Activated naive CD4-positive, alpha-beta T cell treated with anti-CD3 and anti-CD28 coated beads, Interleukin-2, amount 50 U/mL, for 24 hours (primary cell): ENCODE measurements around the gene EMC1.
"Not testable (repeated sequence)": the region's sequence is repeated elsewhere in the genome, so short reads cannot be mapped to it uniquely, and the experiment has no call there.

Experiments used
- H3K27ac Mint-ChIP-seq: one replicate; pipeline ENCODE4 v1.8.0; 2021; ENCODE audit warnings: mild to moderate bottlenecking, mixed read lengths
- H3K27me3 Mint-ChIP-seq: one replicate; pipeline ENCODE4 v1.8.0; 2021; ENCODE audit warnings: mixed read lengths
- H3K36me3 Mint-ChIP-seq: one replicate; pipeline ENCODE4 v1.8.0; 2021; ENCODE audit warnings: mixed read lengths
- H3K4me1 Mint-ChIP-seq: one replicate; pipeline ENCODE4 v1.8.0; 2021; ENCODE audit warnings: mixed read lengths
- H3K4me3 Mint-ChIP-seq: one replicate; pipeline ENCODE4 v1.8.0; 2021; ENCODE audit warnings: mild to moderate bottlenecking, mixed read lengths
- H3K9me3 Mint-ChIP-seq: one replicate; pipeline ENCODE4 v1.8.0; 2021; ENCODE audit warnings: mixed read lengths

EMC1 gene

DNA sequence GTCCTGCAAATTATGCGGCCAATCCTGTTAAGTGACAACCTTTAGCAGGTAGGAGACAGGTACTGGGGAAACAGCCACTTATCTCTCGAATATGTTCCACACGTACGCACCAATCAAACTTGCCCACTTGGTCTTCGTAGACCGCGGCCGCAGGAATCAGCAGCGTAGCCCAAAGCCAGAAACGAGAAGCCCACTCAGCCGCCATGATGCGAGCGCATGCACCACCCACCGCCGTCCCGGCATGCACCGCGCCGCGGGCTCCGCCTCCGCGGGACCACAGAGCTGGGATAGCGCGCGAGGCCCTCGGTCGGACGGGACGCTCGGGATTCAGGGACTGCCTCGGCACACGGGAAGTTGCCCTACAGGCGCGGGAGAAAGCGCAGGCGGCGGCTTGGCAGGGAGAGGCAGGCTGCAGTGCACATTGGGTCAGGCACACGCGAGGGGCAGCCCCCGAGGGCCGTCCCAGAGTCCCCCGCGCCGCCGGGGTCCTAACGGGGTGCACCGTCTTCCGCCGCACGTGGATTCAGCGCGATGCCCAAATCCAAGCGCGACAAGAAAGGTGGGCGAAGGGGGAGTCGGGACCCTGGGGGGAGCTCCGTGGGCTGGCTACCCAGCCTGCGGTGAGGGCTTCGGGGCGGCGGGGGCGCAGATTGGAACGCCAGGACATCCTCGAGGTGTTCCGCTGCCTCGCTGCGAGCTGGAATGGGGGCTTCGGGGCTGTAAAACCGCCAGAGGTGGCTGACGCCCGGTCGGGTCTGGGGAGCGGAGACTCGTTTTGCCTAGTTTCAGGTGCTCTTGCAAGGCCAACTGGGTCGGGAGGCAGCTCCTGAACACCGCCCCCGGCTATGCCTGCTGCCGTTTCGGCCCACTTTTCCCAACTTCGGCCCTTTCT is at the start of gene EMC1, which contains the start of gene MRTO4:
EMC1 (minus strand) TSS at position 220 of the 892 bp plus-strand sequence; CDS start at position 205, 15 bp downstream.
MRTO4 (plus strand) TSS at position 501 of the 892 bp plus-strand sequence; CDS start at position 532, 31 bp downstream.
- Mint-ChIP-seq H3K36me3 (peaks cover 8% of the 10 kb centered on the region), H3K4me1 (peaks cover 29% of the 10 kb centered on the region), H3K27ac (peak within 1 kb of the TSS; percentile 99), H3K4me3 (peak within 1 kb of the TSS; percentile 99), H3K27me3 (no peaks in the 10 kb centered on the region), H3K9me3 (no peaks in the 10 kb centered on the region)

DNA sequence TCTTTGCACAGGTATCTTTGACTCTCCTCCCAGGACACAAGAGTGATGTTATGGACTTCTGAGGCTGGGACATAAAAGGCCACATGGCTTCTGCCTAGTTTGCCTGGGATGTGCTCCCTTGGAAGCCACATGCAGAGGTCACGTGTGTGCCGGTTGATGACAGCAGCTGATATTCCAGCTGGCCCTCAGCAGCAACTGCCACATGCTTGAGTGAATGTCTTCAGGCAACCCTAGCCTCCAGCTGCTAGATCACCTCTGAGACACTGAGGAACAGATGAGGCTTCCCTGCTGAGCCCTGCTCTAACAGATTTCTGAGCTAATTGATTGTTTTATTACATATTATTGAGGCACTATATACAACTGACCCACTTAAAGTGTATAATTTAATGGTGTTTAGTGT is 48.9 kb upstream of the EMC1 start:
- Mint-ChIP-seq H3K27me3 (no peaks in the 10 kb centered on the region), H3K4me3 (no peak overlapping the region), H3K9me3 (peaks cover 5% of the 10 kb centered on the region), H3K27ac (no peak overlapping the region), H3K4me1 (no peaks in the 10 kb centered on the region), H3K36me3 (peaks cover 14% of the 10 kb centered on the region)

DNA sequence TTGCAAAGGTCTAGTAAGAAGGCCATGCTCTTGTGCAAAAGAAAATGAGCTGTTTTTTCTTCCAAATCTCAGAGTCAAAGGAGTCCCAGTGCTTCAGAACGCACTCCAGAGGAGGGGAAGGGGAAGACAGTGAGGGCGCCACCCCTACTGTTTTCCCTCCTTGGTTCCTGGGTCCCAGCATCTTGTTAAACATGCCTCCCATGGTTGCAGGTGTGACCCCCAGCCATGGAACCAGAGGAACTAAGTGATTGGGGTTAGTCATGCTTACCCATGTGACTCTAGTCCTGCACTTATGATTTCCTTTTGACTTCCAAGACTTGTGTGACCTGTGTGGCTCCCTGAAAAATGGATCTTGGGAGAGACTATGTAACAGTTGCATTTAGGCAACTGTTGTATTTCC is 43.3 kb upstream of the EMC1 start:
- H3K27me3 Mint-ChIP-seq = no peaks in the 10 kb centered on the region
- H3K36me3 Mint-ChIP-seq = peaks cover 17% of the 10 kb centered on the region
- H3K27ac Mint-ChIP-seq = no peak overlapping the region
- H3K4me1 Mint-ChIP-seq = no peaks in the 10 kb centered on the region
- peaks cover 5% of the 10 kb centered on the region for H3K9me3 Mint-ChIP-seq
- no peak overlapping the region for H3K4me3 Mint-ChIP-seq

DNA sequence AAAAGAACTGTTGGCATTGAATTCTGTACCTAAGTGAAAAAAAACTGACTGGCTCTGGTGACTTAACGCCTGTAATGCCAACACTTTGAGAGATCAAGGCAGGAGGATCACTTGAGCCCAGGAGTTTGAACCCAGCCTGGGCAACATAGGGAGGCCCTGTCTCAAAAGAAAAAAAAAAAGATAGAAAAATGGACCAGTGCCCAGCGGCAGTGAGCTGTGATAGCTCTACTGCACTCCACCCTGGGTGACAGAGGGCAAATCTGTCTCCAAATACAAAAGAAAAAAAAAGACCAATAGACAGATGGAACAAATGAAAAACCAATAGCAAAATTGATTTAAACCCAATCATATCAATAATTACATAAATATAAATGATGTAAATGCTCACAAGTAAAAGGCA is 37.9 kb upstream of the EMC1 start:
- Mint-ChIP-seq H3K4me1 (peaks cover 8% of the 10 kb centered on the region), H3K9me3 (no peaks in the 10 kb centered on the region), H3K4me3 (peak overlapping the region; percentile 26), H3K36me3 (peaks cover 5% of the 10 kb centered on the region), H3K27ac (no peak overlapping the region), H3K27me3 (peaks cover 3% of the 10 kb centered on the region)

DNA sequence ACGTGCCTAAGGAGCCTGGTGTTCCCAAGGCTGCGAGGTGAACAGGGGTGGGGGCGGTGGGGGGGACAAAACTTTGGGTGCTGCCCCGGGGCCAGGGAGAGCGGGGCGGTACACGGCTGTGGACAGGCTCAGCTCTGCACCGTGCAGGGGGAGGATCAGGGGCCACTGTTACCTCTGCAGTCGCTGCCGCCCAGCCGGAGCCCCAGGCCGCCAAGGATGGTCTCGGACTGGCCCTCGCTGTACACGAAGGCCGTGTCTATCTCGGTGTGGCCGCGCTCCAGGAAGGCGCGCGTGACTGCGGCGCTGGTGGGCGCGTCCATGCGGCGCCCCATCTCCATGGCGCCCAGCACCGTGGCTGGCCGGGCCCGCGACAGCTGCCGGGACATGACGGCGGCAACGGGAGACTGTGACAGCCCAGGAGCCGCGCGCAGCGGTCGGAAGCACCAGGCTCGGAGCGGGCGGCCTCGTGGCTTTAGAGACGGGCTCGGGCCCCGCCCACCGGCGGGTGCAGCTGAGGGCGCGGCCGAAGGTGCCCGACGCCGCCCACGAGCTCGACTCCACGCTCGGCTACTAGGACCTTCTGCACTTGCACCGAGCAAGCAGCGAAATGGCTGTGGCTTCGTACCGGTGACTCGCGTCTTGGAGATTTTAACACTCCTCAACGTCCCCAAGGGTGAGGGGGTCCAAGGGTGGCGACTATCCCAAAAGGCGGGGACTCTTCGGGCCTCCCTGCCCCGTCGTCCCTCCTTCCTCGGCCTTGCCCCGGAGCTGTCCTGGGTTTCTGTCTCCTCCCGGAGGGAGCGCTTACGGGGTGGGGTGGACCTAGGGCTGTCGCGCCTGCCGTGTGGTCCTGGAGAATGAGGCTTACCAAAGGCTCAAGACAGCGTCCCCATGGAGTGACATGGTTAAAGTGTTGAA is 37.3 kb upstream of the EMC1 start, which contains the start of gene AKR7A3:
AKR7A3 (minus strand) TSS at position 447 of the 918 bp plus-strand sequence; CDS start at position 386, 61 bp downstream.
- not testable (repeated sequence) for H3K4me1 Mint-ChIP-seq, H3K27ac Mint-ChIP-seq, H3K27me3 Mint-ChIP-seq, H3K36me3 Mint-ChIP-seq, H3K9me3 Mint-ChIP-seq
- peak within 1 kb of the TSS; percentile 74 for H3K4me3 Mint-ChIP-seq

DNA sequence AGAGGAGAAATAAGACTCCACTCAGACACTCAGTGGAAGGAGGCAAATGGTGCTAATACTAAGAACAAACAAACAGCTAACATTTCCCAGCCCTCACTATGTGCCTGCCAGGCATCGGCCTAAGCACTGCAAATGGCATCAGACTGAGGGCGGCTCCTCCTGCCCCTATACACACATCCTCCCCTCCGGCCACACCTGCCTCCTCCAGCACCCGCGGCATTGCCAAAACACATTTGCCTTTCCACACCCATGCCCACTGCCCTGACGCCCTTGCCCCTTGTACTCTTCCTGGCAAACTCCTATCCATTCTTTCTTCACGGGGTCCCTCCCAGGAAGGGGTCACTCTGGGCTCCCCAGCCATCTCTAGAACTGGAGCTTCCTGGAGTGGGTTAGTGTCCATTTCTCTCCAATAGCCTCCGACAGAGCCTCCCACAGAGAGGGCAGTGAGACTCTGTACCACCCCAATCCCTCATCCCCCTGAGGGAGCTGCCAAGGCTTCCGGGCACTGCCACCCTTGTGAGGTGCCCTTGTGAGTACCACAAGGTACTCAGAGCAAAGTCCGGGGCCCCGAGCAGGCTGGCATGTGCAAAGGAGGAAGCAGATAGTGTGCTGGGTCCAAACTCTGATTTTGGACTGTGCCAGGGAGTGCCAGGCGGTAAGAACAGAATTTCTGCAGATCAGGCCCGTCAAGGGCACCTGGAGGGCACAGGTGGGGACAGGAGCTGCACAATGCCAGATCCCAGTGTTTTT is 36.3 kb upstream of the EMC1 start:
- Mint-ChIP-seq H3K36me3 (no peaks in the 10 kb centered on the region), H3K9me3 (no peaks in the 10 kb centered on the region), H3K27ac (no peak overlapping the region), H3K4me1 (peaks cover 8% of the 10 kb centered on the region), H3K27me3 (peaks cover 3% of the 10 kb centered on the region), H3K4me3 (peak overlapping the region; percentile 74)

DNA sequence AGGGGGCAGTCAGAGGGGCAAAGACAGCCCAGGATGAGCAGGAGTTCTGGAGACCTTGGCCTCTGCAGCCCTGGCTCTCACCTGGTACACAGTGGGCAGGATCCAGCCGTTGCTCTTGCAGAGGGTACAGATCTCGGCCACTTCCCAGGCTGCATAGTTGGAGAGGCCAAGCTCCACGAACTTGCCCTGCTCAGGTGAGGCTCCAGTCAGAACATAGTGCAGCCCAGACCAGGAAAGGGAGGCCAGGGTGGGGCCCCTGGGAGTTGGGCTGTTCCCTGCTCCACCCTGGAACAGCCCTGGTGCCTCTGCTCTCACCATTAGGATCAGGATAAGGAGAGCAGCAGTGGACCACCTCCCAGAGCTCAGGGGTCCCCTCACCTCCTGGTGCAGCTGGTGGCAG is 34.5 kb upstream of the EMC1 start:
- not testable (repeated sequence) for H3K4me3 Mint-ChIP-seq, H3K4me1 Mint-ChIP-seq, H3K27me3 Mint-ChIP-seq, H3K36me3 Mint-ChIP-seq, H3K27ac Mint-ChIP-seq, H3K9me3 Mint-ChIP-seq

DNA sequence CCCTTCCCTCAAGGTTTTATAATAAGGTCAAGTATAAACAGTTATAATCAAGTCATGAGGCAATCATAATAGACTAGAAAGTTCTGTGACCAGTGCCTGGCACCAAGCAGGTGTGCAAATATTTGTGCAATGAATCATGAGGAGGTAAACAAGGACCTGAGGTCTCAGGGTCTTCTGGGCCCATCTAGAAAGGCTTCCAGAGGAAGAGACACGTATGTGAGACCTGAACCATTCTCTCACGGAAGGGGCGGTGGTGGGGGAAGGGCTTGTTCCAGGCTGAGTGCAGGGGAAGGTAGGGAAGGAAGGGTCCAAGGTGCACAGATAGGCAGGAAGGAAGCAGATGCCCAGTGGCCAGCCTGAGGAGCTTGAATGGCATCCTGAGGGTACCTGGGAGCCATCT is 34.0 kb upstream of the EMC1 start:
- not testable (repeated sequence) for H3K36me3 Mint-ChIP-seq, H3K4me3 Mint-ChIP-seq, H3K27ac Mint-ChIP-seq, H3K9me3 Mint-ChIP-seq, H3K27me3 Mint-ChIP-seq, H3K4me1 Mint-ChIP-seq

DNA sequence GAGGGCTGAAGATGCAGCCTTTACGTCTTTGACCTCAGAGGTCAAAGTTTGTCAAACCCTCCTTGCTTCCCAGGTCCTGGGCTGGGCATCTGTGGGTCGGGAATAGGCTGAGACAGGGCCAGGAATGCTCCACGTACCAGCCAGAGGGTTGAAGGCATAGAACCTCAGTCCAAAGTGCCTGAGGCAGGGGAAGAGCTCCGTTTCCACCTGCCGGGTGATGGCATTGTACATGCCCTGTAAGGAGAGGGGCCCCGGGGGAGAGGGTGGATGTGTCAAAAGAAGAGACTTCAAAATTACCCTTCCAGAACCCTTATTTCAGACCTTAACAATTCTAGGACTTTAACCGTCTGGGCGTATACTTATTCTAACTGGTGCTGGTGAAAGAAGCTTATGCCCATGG is 33.6 kb upstream of the EMC1 start:
- peaks cover 3% of the 10 kb centered on the region for H3K27me3 Mint-ChIP-seq
- no peak overlapping the region for H3K27ac Mint-ChIP-seq
- no peak overlapping the region for H3K4me3 Mint-ChIP-seq
- peaks cover 8% of the 10 kb centered on the region for H3K4me1 Mint-ChIP-seq
- H3K36me3 Mint-ChIP-seq = no peaks in the 10 kb centered on the region
- H3K9me3 Mint-ChIP-seq = no peaks in the 10 kb centered on the region

DNA sequence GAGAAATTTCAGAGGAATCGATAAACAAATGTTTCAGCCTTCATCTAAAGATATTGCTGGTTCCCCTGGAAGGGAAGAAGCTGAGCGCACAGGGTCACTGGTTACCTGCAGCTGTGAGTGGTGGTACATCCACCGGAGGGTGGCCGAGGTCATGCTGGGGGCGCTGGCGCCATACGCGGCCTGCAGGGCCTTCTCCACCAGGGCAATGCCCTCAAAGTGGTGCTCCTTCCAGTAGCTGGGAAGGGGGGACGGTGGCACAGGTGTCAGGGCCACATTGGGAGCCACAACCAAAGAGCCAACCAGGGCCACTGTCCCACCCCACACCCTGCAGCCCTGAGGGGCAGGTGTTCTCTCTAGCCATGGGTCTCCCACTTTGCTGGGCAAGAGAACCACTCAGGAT is 32.6 kb upstream of the EMC1 start:
- Mint-ChIP-seq H3K36me3 (peaks cover 4% of the 10 kb centered on the region), H3K9me3 (no peaks in the 10 kb centered on the region), H3K4me3 (no peak overlapping the region), H3K27me3 (no peaks in the 10 kb centered on the region), H3K27ac (no peak overlapping the region), H3K4me1 (peaks cover 4% of the 10 kb centered on the region)

DNA sequence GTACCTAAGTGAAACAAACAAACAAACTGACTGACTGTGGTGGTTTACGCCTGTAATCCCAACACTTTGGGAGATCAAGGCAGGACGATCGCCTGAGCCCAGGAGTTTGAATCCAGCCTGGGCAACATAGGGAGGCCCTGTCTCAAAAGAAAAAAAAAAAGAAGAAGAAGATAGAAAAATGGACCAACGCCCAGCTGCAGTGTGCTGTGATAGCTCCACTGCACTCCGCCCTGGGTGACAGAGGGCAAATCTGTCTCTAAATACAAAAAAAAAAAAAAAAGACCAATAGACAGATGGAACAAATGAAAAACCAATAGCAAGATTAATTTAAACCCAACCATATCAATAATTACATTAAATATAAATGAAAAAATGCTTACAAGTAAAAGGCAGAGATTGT is 23.3 kb upstream of the EMC1 start:
- H3K4me1 Mint-ChIP-seq = peaks cover 7% of the 10 kb centered on the region
- H3K27ac Mint-ChIP-seq = no peak overlapping the region
- no peak overlapping the region for H3K4me3 Mint-ChIP-seq
- peaks cover 5% of the 10 kb centered on the region for H3K36me3 Mint-ChIP-seq
- H3K27me3 Mint-ChIP-seq = peaks cover 14% of the 10 kb centered on the region
- H3K9me3 Mint-ChIP-seq = peaks cover 9% of the 10 kb centered on the region

DNA sequence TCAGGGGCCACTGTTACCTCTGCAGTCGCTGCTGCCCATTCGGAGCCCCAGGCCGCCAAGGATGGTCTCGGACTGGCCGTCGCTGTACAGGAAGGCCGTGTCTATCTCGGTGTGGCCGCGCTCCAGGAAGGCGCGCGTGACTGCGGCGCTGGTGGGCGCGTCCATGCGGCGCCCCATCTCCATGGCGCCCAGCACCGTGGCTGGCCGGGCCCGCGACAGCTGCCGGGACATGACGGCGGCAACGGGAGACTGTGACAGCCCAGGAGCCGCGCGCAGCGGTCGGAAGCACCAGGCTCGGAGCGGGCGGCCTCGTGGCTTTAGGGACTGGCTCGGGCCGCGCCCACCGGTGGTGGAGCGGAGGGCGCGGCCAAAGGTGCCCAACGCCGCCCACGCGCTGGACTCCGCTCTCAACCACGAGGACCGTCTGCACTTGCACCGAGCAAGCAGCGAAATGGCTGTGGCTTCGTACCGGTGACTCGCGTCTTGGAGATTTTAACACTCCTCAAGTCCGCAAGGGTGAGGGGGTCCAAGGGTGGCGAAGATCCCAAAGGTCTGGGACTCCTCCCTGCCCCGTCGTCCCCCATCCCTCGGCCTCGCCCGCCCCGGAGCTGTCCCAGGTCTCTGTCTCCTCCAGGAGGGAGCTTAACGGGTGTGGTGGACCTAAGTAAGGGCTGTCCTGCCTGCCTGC is 22.7 kb upstream of the EMC1 start:
- H3K36me3 Mint-ChIP-seq, H3K27ac Mint-ChIP-seq, H3K9me3 Mint-ChIP-seq, H3K4me1 Mint-ChIP-seq, H3K4me3 Mint-ChIP-seq: not testable (repeated sequence)
- H3K27me3 Mint-ChIP-seq = peaks cover 14% of the 10 kb centered on the region

DNA sequence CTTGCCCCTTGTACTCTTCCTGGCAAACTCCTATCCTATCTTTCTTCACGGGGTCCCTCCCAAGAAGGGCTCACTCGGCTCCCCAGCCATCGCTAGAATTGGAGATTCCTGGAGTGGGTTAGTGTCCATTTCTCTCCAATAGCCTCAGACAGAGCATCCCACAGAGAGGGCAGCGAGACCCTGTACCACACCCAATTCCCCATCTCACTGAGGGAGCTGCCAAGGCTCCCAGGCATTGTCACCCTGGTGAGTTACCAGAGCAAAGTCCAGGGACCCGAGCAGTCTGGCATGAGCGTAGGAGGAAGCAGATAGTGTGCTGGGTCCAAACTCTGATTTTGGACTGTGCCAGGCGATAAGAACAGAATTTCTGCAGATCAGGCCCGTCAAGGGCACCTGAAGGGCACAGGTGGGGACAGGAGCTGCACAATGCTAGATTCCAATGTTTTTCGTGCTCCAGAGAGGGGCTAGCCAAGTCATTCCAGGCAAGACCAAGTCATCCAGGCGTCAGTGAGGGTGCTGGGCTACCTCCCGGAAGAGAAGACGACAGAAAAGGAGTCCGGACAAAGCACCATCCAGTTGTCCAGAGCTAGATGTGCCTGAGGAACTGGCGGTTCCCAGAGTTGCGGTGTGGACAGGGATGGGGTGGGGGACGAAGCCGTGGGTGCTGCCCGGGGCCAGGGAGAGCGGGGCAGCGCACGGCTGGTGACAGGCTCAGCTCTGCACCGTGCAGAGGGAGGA is 22.0 kb upstream of the EMC1 start:
- H3K9me3 Mint-ChIP-seq = peaks cover 9% of the 10 kb centered on the region
- H3K4me3 Mint-ChIP-seq = peak overlapping the region; percentile 58
- H3K4me1 Mint-ChIP-seq = peaks cover 7% of the 10 kb centered on the region
- peaks cover 14% of the 10 kb centered on the region for H3K27me3 Mint-ChIP-seq
- peaks cover 2% of the 10 kb centered on the region for H3K36me3 Mint-ChIP-seq
- no peak overlapping the region for H3K27ac Mint-ChIP-seq

DNA sequence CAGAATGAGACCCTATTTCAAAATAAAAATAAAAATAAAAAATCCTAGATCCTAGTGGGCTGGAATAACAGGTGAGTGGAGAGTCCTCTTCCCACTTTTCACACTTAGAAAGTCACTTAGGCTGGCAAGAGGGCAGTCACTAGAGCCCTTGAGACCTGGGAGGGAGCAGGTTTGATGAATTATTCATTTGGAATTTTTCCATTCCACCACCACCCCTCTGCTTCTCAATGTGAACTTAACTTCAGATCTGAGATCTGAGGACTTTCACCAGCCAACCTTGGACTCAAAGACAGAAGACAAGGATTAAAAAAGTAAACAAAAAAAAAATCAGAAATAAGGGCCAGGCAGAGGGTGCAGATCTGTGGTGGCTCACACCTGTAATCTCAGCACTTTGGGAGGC is 20.7 kb upstream of the EMC1 start:
- H3K27ac Mint-ChIP-seq = no peak overlapping the region
- H3K36me3 Mint-ChIP-seq = peaks cover 2% of the 10 kb centered on the region
- H3K27me3 Mint-ChIP-seq = peaks cover 14% of the 10 kb centered on the region
- peaks cover 7% of the 10 kb centered on the region for H3K4me1 Mint-ChIP-seq
- no peak overlapping the region for H3K4me3 Mint-ChIP-seq
- peaks cover 9% of the 10 kb centered on the region for H3K9me3 Mint-ChIP-seq
